Pancreas (tissue), 10 donors: Measurements from ENCODE around the gene ANKRD37. TPM values are rescaled to one million over a fixed set of nuclear protein-coding genes. Genes with fewer than 3 reads are reported as not detected.
A peak's percentile ranks its signal among the peaks of the same experiment; 100 is the strongest.

Experiments
- ATAC-seq, 4 donors: fragments of 200-7000 bp; cut with Tn5 transposase; one replicate each; pipeline versions ENCODE4 v1.8.0 to v1.9.1; 2020; ENCODE audit warnings: mild to moderate bottlenecking in 4 of 4, moderate library complexity in 4 of 4
- DNase-seq, 6 donors: peaks; one replicate each; pipeline ENCODE4 v3.0.0-alpha.2; 2020
- FAIRE-seq: peaks from 2 replicates; lab custom pipeline; 2012; peaks lifted over from hg19 to GRCh38; lab: Jason Lieb, UNC
- H3K27ac ChIP-seq, 4 donors: fragments of 200-600 bp; sonication (generic); 1 replicate in 3 of 4; 2 replicates in 1 of 4; pipeline versions ENCODE4 v1.5.0 to v1.8.0; 2020
- H3K27me3 ChIP-seq, 4 donors: fragments of 200-600 bp; one replicate each; pipeline ENCODE4 v1.8.0; 2021
- H3K36me3 ChIP-seq, 3 donors: fragments of 200-600 bp; sonication (generic) in 1 of 3; one replicate each; pipeline versions ENCODE4 v1.5.0 to v1.8.0; 2020 to 2021
- H3K4me1 ChIP-seq, 3 donors: fragments of 200-600 bp; one replicate each; pipeline ENCODE4 v1.8.0; 2021
- H3K4me3 ChIP-seq, 4 donors: fragments of 200-600 bp; sonication (generic) in 2 of 4; one replicate each; pipeline versions ENCODE4 v1.5.0 to v1.8.0; 2020 to 2021
- H3K9me3 ChIP-seq, 4 donors: fragments of 200-600 bp; one replicate each; pipeline ENCODE4 v1.8.0; 2021
- CTCF ChIP-seq, 4 donors: fragments of 200-600 bp; sonication (generic) in 3 of 4; IDR thresholded peaks; one replicate each; pipeline versions ENCODE4 v1.5.0 to v1.8.0; 2021; ENCODE audit warnings: antibody characterized with exemption in 4 of 4
- WGBS, 2 donors: extraction: QIAGEN DNeasy Blood & Tissue Kit; methylation state at CpG; one replicate each; pipeline ENCODE4 v1.1.7; 2013; 5-methylcytosine and 5-hydroxymethylcytosine counted together
- intact Hi-C, 3 donors: fragments of 100-400 bp; cut with DNase I; formaldehyde crosslinking; loops; one replicate each; pipeline versions ENCODE4 v1.11.1 to v1.14.2; 2022
- polyA plus RNA-seq, 2 donors: library from polyadenylated mRNA; stranded (reverse); fragments of 200-250 nt; gene quantifications; one replicate each; pipeline ENCODE4 v1.2.3, GENCODE V29; 2013
- total RNA-seq, 6 donors: library from RNA; stranded (reverse); fragmentation: NEBNext Ultra II Directional in 4 of 6; extraction: Animal tissue kit (Norgen Biotek cat#: 25700) in 4 of 6; gene quantifications; one replicate each; pipeline versions ENCODE4 v1.2.1 to v1.2.4, GENCODE V29; 2021 to 2023
- donor health status: healthy with polysubstance abuse.
- donor health status: DM: no; HTN: no; CAD: no; lungs with moderate emphysema.
- donor health status: DM: no; HTN: no; CAD: no.
- donor health status: control.
- donor health status: control.
- donor health status: Bipolar disorder and iron deficiency.
- donor health status: DM: yes; HTN: yes; CAD: no.
- donor health status: DM: no; HTN: no; CAD: no.
- donor health status: DM: no; HTN: no; CAD: no.
- donor health status: DM: yes; HTN: yes; CAD: no.

The ANKRD37 gene
- total and polyA plus RNA-seq, 8 donors, result 4.8 to 15.3 (median 10.7) TPM

DNA sequence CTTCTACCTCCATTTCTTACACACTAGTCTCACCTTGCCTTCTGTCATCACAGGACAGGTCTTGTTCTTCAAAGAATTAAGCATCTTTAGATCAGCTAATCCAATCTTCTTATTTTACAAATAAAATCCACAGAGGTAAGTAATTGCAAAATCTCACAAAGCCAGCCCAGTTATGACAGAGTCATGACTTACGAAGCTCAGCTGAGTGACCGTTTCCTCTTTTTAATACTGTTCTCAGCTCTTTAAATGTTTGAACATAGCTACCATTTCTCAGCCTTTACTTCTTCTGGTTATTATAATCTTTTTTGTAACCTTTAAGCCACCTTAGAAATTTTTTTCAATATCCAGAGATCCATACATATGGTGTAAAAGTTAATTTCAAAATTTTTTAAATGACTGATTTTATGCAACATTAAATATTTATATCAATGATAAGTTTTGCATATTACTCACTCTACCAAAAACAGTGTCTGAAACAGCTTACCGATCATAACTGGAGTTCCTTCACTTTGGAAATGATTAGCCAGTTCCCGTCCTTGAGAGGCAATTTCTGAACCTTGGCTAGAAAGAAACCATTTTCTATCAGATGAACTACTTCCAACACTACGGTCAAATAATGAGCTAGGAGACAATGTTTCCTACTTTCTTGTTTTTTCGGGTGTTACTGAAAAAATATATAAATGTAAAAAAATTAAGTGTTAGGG lies 8.8 kb downstream of the ANKRD37 start:
- WGBS, 2 donors, result 45 to 49% methylated on average over 6 of the region's 6 CpGs
- peak overlapping the region in 2 of 4 donors; percentile 57 to 67 for H3K27ac ChIP-seq
- DNase-seq, result no peak
- intact Hi-C loops, result no loop called here
- H3K4me1 ChIP-seq, result peaks cover 0 to 14% (median 5%) of the 10 kb centered on the region in 3 donors
- no peak overlapping the region for H3K4me3 ChIP-seq
- H3K36me3 ChIP-seq, result peaks cover 0 to 7% (median 0%) of the 10 kb centered on the region in 3 donors
- FAIRE-seq, result no peak
- TF ChIP-seq CTCF (IDR thresholded peaks at IDR 0.05), result no peak
- ATAC-seq, result peak; percentile 57 to 85 (median 76)
- no peaks in the 10 kb centered on the region for H3K9me3 ChIP-seq
- H3K27me3 ChIP-seq, result no peaks in the 10 kb centered on the region

DNA sequence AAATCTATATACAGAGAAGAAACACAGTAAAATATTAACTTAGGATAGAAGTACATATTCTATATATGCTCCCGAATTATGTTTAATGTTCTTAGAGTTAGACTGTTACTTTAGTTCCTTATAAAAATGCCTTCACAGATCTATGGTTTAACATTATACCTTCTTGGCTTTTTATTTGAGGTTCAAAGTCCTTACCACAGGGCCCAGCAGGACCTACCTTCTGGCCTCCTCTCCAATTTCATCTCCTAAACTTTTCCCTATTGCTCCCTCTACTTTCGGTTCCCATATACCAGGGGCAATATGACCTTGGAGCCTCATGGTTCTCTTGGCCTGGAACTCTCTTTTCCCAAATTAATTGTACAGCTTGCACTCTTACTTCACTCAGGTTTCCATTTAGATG lies 11.8 kb downstream of the ANKRD37 start:
- Histone ChIP-seq H3K36me3 (peaks cover 0 to 10% (median 8%) of the 10 kb centered on the region in 3 donors), H3K4me1 (peaks cover 0 to 8% (median 4%) of the 10 kb centered on the region in 3 donors), H3K4me3 (no peak overlapping the region), H3K27me3 (no peaks in the 10 kb centered on the region), H3K27ac (no peak overlapping the region), H3K9me3 (no peaks in the 10 kb centered on the region)
- intact Hi-C loops, result no loop called here
- ATAC-seq (no peak), FAIRE-seq (no peak), DNase-seq (no peak)
- TF ChIP-seq CTCF (IDR thresholded peaks at IDR 0.05), result no peak
- 93 to 96% methylated on average over 2 of the region's 2 CpGs for WGBS, 2 donors

DNA sequence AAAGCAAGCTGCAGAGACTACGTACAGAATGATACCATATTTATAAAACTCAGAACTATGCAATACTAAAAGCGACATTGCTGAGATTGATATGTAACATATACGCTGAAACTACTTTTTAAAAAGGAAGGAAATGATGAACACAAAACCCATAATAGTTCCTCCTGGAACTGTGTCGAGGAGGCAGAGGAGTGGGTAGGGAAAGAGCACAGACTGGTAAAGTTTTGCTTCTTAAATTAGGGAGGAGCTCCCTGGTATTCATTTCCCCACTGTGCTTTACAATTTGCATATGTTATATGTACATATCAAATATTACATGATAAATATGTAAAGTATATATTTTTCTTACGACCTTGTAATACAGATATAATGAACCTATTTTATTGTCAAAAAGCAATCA lies 15.2 kb downstream of the ANKRD37 start:
- intact Hi-C loops, result no loop called here
- no peaks in the 10 kb centered on the region for H3K27me3 ChIP-seq
- no peak for TF ChIP-seq CTCF (IDR thresholded peaks at IDR 0.05)
- DNase-seq (no peak), ATAC-seq (peak in 2 of 4 donors; percentile 34 to 38), FAIRE-seq (no peak)
- no peak overlapping the region for H3K27ac ChIP-seq
- no peaks in the 10 kb centered on the region for H3K9me3 ChIP-seq
- WGBS, 2 donors, result 87 to 91% methylated on average over 5 of the region's 5 CpGs
- no peak overlapping the region for H3K4me3 ChIP-seq
- H3K4me1 ChIP-seq, result no peaks in the 10 kb centered on the region
- H3K36me3 ChIP-seq, result peaks cover 0 to 21% (median 8%) of the 10 kb centered on the region in 3 donors

DNA sequence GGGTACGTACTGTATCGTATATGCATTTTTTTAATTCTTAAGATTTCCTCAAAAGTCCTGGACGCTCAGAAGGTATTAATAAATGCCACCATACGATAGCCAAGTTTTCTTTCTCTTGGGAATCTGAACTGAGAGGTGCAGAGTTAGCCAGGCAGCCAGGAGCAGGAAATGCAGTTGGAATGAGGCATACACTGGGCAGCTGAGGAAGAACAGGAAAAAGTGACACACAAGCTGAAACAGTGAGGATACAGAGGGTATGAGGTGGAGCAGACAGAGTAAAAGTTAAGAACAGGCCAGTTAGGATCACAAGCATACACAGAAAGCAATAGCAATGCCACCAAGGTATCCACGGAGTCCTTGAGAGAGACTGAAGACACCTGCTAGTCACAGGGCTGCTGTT lies 15.8 kb downstream of the ANKRD37 start:
- FAIRE-seq (no peak), DNase-seq (no peak), ATAC-seq (peak in 1 of 4 donors; percentile 23)
- intact Hi-C loops, result no loop called here
- Histone ChIP-seq H3K4me3 (no peak overlapping the region), H3K27me3 (no peaks in the 10 kb centered on the region), H3K36me3 (peaks cover 0 to 21% (median 8%) of the 10 kb centered on the region in 3 donors), H3K27ac (no peak overlapping the region), H3K4me1 (no peaks in the 10 kb centered on the region), H3K9me3 (no peaks in the 10 kb centered on the region)
- no peak for TF ChIP-seq CTCF (IDR thresholded peaks at IDR 0.05)
- WGBS, 2 donors, result 90 to 91% methylated on average over 5 of the region's 5 CpGs

- no peak for FAIRE-seq
- Histone ChIP-seq H3K27ac (no peak overlapping the region), H3K36me3 (peaks cover 0 to 17% (median 8%) of the 10 kb centered on the region in 3 donors), H3K4me1 (peaks cover 0 to 3% (median 3%) of the 10 kb centered on the region in 3 donors), H3K27me3 (no peaks in the 10 kb centered on the region), H3K9me3 (no peaks in the 10 kb centered on the region), H3K4me3 (no peak overlapping the region)
- no peak for DNase-seq
- no peak for TF ChIP-seq CTCF (IDR thresholded peaks at IDR 0.05)
- intact Hi-C loops, result no loop called here
- no peak for ATAC-seq
Observed at GRCh38 chr4:185416955-185417354, 20.3 kb downstream of the ANKRD37 start.
